Measurements from ENCODE around the gene LRRC27.

Gene LRRC27

GRCh38 chr10:132416566-132417256 is 84.7 kb downstream of the LRRC27 start:
- Histone ChIP-seq H3K4me2 (ENCODE audit: low read length, poor library complexity, severe bottlenecking) (no peak overlapping the region), H2BK15ac (ENCODE audit: low read depth, poor library complexity, severe bottlenecking) (peak overlapping the region; percentile 12), H3K4me1 (ENCODE audit: control insufficient read depth, insufficient read depth, low read depth, low read length) (peaks cover 63% of the 10 kb centered on the region), H3K36me3 (ENCODE audit: control insufficient read depth in 1 of 2, insufficient read depth in 2 of 2, low read depth in 1 of 2, low read length in 2 of 2) (peaks cover 5 to 40% of the 10 kb centered on the region in 2 experiments), H4K91ac (ENCODE audit: low read length) (peak overlapping the region; percentile 21), H3K79me1 (replicated peaks; ENCODE audit: low read length, poor library complexity, severe bottlenecking) (peaks cover 26% of the 10 kb centered on the region), H3K18ac (ENCODE audit: low read depth in 1 of 2, low read length in 2 of 2) (no peak overlapping the region), H3K9me3 (ENCODE audit: control insufficient read depth, low read length) (no peaks in the 10 kb centered on the region), H4K8ac (ENCODE audit: low read length) (no peak overlapping the region), H2BK5ac (ENCODE audit: low read depth, low read length, poor library complexity, severe bottlenecking) (no peak overlapping the region), H3K27me3 (ENCODE audit: control insufficient read depth in 1 of 2, insufficient read depth in 1 of 2, low read length in 2 of 2) (no peaks in the 10 kb centered on the region), H3K4ac (ENCODE audit: low read depth in 1 of 2, low read length in 2 of 2) (no peak overlapping the region), H3K4me3 (ENCODE audit: insufficient read depth in 1 of 2, low read depth in 1 of 2, low read length in 2 of 2) (no peak overlapping the region), H2AK5ac (ENCODE audit: low read length, severe bottlenecking) (no peak overlapping the region), H2AFZ (ENCODE audit: low read depth, low read length) (no peak overlapping the region), H3K27ac (ENCODE audit: low read length, poor library complexity, severe bottlenecking) (no peak overlapping the region), H3K9ac (ENCODE audit: low read length) (no peak overlapping the region), H3K23ac (ENCODE audit: low read length in 2 of 2) (no peak overlapping the region), H3K14ac (ENCODE audit: low read length in 2 of 2) (no peak overlapping the region), H2BK120ac (ENCODE audit: low read depth, low read length) (no peak overlapping the region), H2BK12ac (ENCODE audit: low read length in 2 of 2) (no peak overlapping the region)
- 96% methylated on average over 32 of the region's 32 CpGs for WGBS
- DNase-seq, result no peak

- DNase-seq, result no peak
- no peak overlapping the region for H2BK5ac ChIP-seq (ENCODE audit: low read depth, low read length, poor library complexity, severe bottlenecking)
- H4K91ac ChIP-seq (ENCODE audit: low read length), result peak overlapping the region; percentile 46
- H4K8ac ChIP-seq (ENCODE audit: low read length), result no peak overlapping the region
- H3K27me3 ChIP-seq (ENCODE audit: control insufficient read depth in 1 of 2, insufficient read depth in 1 of 2, low read length in 2 of 2), result no peaks in the 10 kb centered on the region
- H2AK5ac ChIP-seq (ENCODE audit: low read length, severe bottlenecking), result no peak overlapping the region
- no peak overlapping the region for H3K23ac ChIP-seq (ENCODE audit: low read length in 2 of 2)
- no peak overlapping the region for H2BK12ac ChIP-seq (ENCODE audit: low read length in 2 of 2)
- no peak overlapping the region for H3K27ac ChIP-seq (ENCODE audit: low read length, poor library complexity, severe bottlenecking)
- no peak overlapping the region for H2AFZ ChIP-seq (ENCODE audit: low read depth, low read length)
- no peak overlapping the region for H3K18ac ChIP-seq (ENCODE audit: low read depth in 1 of 2, low read length in 2 of 2)
- H2BK15ac ChIP-seq (ENCODE audit: low read depth, poor library complexity, severe bottlenecking), result no peak overlapping the region
- no peak overlapping the region for H3K4me3 ChIP-seq (ENCODE audit: insufficient read depth in 1 of 2, low read depth in 1 of 2, low read length in 2 of 2)
- H3K14ac ChIP-seq (ENCODE audit: low read length in 2 of 2), result no peak overlapping the region
- peaks cover 64% of the 10 kb centered on the region for H3K4me1 ChIP-seq (ENCODE audit: control insufficient read depth, insufficient read depth, low read depth, low read length)
- no peaks in the 10 kb centered on the region for H3K9me3 ChIP-seq (ENCODE audit: control insufficient read depth, low read length)
- H3K4me2 ChIP-seq (ENCODE audit: low read length, poor library complexity, severe bottlenecking), result no peak overlapping the region
- H3K79me1 ChIP-seq (replicated peaks; ENCODE audit: low read length, poor library complexity, severe bottlenecking), result peaks cover 26% of the 10 kb centered on the region
- H2BK120ac ChIP-seq (ENCODE audit: low read depth, low read length), result no peak overlapping the region
- no peak overlapping the region for H3K4ac ChIP-seq (ENCODE audit: low read depth in 1 of 2, low read length in 2 of 2)
- 96% methylated on average over 24 of the region's 26 CpGs for WGBS
- H3K9ac ChIP-seq (ENCODE audit: low read length), result no peak overlapping the region
- H3K36me3 ChIP-seq (ENCODE audit: control insufficient read depth in 1 of 2, insufficient read depth in 2 of 2, low read depth in 1 of 2, low read length in 2 of 2), result peaks cover 5 to 40% of the 10 kb centered on the region in 2 experiments
Measured at GRCh38 chr10:132417257-132417910, 85.4 kb downstream of the LRRC27 start.

GRCh38 chr10:132417957-132418441 is 86.0 kb downstream of the LRRC27 start:
- WGBS, result 64% methylated on average over 20 of the region's 20 CpGs
- Histone ChIP-seq H3K27ac (ENCODE audit: low read length, poor library complexity, severe bottlenecking) (no peak overlapping the region), H3K14ac (ENCODE audit: low read length in 2 of 2) (peak overlapping the region in 1 of 2 experiments; percentile 46), H2BK120ac (ENCODE audit: low read depth, low read length) (no peak overlapping the region), H3K4me1 (ENCODE audit: control insufficient read depth, insufficient read depth, low read depth, low read length) (peaks cover 66% of the 10 kb centered on the region), H3K79me1 (replicated peaks; ENCODE audit: low read length, poor library complexity, severe bottlenecking) (peaks cover 26% of the 10 kb centered on the region), H3K18ac (ENCODE audit: low read depth in 1 of 2, low read length in 2 of 2) (peak overlapping the region; percentile 78 to 79), H2BK12ac (ENCODE audit: low read length in 2 of 2) (peak overlapping the region in 1 of 2 experiments; percentile 85), H3K9ac (ENCODE audit: low read length) (no peak overlapping the region), H2BK15ac (ENCODE audit: low read depth, poor library complexity, severe bottlenecking) (peak overlapping the region; percentile 26), H3K9me3 (ENCODE audit: control insufficient read depth, low read length) (no peaks in the 10 kb centered on the region), H3K23ac (ENCODE audit: low read length in 2 of 2) (no peak overlapping the region), H2AK5ac (ENCODE audit: low read length, severe bottlenecking) (peak overlapping the region; percentile 6), H4K8ac (ENCODE audit: low read length) (peak overlapping the region; percentile 59), H3K4me3 (ENCODE audit: insufficient read depth in 1 of 2, low read depth in 1 of 2, low read length in 2 of 2) (no peak overlapping the region), H3K27me3 (ENCODE audit: control insufficient read depth in 1 of 2, insufficient read depth in 1 of 2, low read length in 2 of 2) (no peaks in the 10 kb centered on the region), H2AFZ (ENCODE audit: low read depth, low read length) (no peak overlapping the region), H3K4me2 (ENCODE audit: low read length, poor library complexity, severe bottlenecking) (no peak overlapping the region), H3K36me3 (ENCODE audit: control insufficient read depth in 1 of 2, insufficient read depth in 2 of 2, low read depth in 1 of 2, low read length in 2 of 2) (peaks cover 5 to 38% of the 10 kb centered on the region in 2 experiments), H4K91ac (ENCODE audit: low read length) (peak overlapping the region; percentile 67), H2BK5ac (ENCODE audit: low read depth, low read length, poor library complexity, severe bottlenecking) (no peak overlapping the region), H3K4ac (ENCODE audit: low read depth in 1 of 2, low read length in 2 of 2) (peak overlapping the region; percentile 30 to 57)
- no peak for DNase-seq

Data from mesenchymal stem cell (in vitro differentiated cells and primary cell).